8988T (cell line): ENCODE results near the gene USPL1.

Source experiments
- DNase-seq: peaks from one replicate; pipeline ENCODE4 v3.0.0; 2011

USPL1 gene

DNA sequence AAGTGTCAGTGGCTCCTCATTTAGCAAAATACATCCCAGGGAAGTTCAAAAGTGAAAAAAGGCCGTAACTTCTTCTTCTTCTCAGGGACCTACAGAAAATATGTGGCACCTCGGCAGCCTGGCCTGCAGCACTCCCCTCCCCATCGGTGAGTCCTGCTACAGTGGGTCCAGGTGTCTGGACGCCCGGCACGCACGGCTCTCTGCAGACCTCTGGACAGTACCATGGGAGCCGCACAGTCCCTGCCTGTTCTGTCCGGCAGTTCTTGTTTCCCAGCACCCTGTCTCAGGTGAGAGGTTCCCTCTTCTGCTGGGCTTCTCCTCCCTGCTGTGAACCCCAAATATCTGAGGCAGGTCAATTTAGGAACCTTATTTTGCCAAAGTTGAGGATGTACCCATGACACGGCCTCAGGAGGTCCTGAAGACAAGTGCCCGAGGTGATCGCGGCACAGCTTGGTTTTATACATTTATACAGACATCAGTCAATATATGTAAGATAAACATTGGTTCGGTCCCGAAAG is 80.8 kb downstream of the USPL1 start:
- DNase-seq: no peak

DNA sequence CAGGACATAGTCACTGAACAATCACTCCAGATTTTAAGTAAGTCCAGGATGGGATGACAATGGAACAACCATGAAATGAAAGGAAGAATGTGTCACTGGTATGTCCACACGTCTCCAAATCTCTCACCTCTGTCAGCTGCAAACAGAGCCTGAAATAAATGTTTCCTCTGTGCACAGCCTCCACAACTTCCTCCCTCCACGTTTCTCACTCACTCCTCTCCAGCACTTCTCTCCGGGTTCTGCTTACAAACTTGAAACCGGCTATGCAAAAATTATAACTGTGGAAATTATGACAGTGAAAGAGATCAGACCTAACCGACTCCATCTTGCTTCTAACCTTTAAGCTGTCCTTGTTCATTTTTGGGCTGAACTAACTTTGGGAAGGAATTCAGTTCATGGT is 82.6 kb downstream of the USPL1 start:
- no peak for DNase-seq

DNA sequence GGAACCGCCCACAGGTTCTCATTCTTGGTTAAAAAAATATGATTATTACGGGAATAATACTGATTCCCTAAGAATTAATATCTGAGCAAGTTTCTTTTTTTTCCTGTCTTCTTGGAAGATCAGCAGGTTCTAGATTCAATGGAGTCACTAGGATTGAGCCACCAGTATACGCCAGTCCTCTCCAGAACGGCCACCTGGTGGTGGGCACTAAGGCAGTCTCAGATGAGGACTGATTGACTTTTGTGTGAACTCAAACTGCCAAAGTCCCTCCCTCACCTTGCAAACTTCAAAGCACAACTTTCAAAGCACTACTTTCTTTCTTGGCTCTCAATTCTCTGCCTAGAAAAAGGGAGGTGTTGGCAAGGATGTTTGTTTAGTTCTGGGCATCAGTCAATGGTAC is 84.3 kb downstream of the USPL1 start:
- DNase-seq: no peak

DNA sequence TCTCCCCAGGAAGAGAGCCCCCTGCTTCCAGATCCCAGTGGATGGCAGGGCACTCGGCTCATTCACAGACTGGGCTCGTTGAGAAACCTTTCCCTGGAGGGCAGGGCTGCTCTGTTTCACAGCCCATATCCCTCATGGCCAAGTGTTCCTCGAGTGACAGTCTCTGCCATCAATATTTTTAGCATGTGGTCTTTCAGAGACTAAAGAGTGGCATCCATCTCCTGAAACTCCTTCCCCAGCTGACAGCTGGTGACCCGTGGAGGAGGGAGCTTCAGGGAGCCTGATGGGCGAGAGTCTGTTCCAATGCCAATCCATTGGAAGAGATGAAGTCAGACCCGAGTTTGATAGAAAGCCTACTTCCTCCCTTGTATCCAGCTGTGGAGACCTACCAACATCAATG is 86.9 kb downstream of the USPL1 start:
- DNase-seq: no peak

DNA sequence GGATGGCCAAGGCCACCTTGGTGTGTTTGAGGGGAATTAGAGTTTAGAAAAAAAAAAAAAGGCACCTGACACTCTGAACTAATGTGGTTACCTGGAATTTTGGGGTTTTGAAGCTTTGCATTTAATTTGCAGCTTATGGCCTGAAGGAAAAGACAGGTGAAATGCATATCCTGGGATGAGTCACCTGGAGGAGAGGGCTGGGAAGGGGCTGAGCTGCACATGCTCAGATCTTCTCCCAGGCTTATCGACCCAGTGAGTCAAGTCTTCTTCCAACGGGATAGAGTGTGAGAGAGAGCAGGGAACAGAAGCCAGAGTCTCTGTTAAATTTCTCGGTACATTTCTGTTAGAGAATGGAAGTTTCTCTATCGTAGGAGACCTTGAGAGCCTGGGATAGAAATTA is 88.0 kb downstream of the USPL1 start:
- no peak for DNase-seq

DNA sequence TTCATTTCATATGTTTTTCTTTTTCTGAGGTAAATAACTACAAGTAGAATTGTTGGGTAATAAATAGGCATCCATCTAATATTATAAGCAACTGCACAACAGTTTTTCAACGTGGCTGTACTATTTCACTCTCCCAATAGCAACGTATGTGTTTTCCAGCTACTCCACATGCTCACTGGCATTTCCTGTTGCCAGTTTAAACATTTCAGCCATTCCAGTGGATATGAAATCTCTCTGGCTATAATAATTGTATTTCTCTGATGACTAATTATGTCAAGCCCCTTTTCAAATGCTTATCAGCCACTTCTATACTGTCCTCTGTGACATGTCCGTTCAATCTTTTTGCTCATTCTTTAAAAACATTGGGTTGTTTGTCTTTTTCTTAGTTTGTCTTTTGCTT is 90.8 kb downstream of the USPL1 start:
- DNase-seq: no peak
